HEK293 (cell line): ENCODE measurements around the gene MALAT1.
A peak's percentile ranks its signal among the peaks of the same experiment; 100 is the strongest.

ENCODE experiments used
- HOXC10 ChIP-seq: sonication (generic); formaldehyde crosslinking; IDR thresholded peaks from 2 replicates; pipeline ENCODE4 v1.8.1; 2023; ENCODE audit warnings: mild to moderate bottlenecking, missing genetic modification reagents
- KLF10 ChIP-seq: fragments of 450-650 bp; IDR thresholded peaks from 2 replicates; pipeline ENCODE4 v1.5.1; 2018; ENCODE audit warnings: missing biosample characterization, mild to moderate bottlenecking, missing genetic modification characterization
- PRDM6 ChIP-seq: fragments of 450-650 bp; formaldehyde crosslinking; IDR thresholded peaks from 2 replicates; pipeline ENCODE4 v1.5.1; 2017; ENCODE audit warnings: missing biosample characterization, missing genetic modification characterization
- SALL2 ChIP-seq: fragments of 450-650 bp; formaldehyde crosslinking; IDR thresholded peaks from 2 replicates; pipeline ENCODE4 v1.5.0; 2017; ENCODE audit warnings: missing biosample characterization, mild to moderate bottlenecking, missing genetic modification characterization, borderline replicate concordance
- SP3 ChIP-seq: fragments of 450-650 bp; formaldehyde crosslinking; IDR thresholded peaks from 2 replicates; pipeline ENCODE4 v1.5.1; 2016; ENCODE audit warnings: missing biosample characterization, missing genetic modification characterization
- ZBTB1 ChIP-seq: fragments of 450-650 bp; formaldehyde crosslinking; IDR thresholded peaks from 2 replicates; pipeline ENCODE4 v1.5.1; 2016; ENCODE audit warnings: missing biosample characterization, missing genetic modification characterization
- ZBTB11 ChIP-seq: fragments of 450-650 bp; formaldehyde crosslinking; conservative IDR thresholded peaks from 2 replicates; pipeline ENCODE4 v1.5.1; 2016; ENCODE audit warnings: low read depth, missing biosample characterization, missing genetic modification characterization
- ZBTB17 ChIP-seq: fragments of 450-650 bp; formaldehyde crosslinking; IDR thresholded peaks from 2 replicates; pipeline ENCODE4 v1.5.1; 2016; ENCODE audit warnings: missing biosample characterization, missing genetic modification characterization
- ZBTB21 ChIP-seq: fragments of 450-650 bp; formaldehyde crosslinking; IDR thresholded peaks from 2 replicates; pipeline ENCODE4 v1.5.1; 2017; ENCODE audit warnings: missing biosample characterization, missing genetic modification characterization
- ZBTB8A ChIP-seq: fragments of 450-650 bp; formaldehyde crosslinking; IDR thresholded peaks from 2 replicates; pipeline ENCODE4 v1.5.1; 2016; ENCODE audit warnings: missing biosample characterization, missing genetic modification characterization
- ZNF112 ChIP-seq: fragments of 450-650 bp; formaldehyde crosslinking; IDR thresholded peaks from 2 replicates; pipeline ENCODE4 v1.5.0; 2017; ENCODE audit warnings: missing biosample characterization, missing genetic modification characterization
- ZNF132 ChIP-seq: fragments of 450-650 bp; formaldehyde crosslinking; IDR thresholded peaks from 2 replicates; pipeline ENCODE4 v1.5.1; 2017; ENCODE audit warnings: missing biosample characterization, missing genetic modification characterization, borderline replicate concordance
- ZNF146 ChIP-seq: fragments of 450-650 bp; formaldehyde crosslinking; IDR thresholded peaks from 2 replicates; pipeline ENCODE4 v1.5.1; 2016; ENCODE audit warnings: missing biosample characterization, missing genetic modification characterization
- ZNF292 ChIP-seq: fragments of 450-650 bp; formaldehyde crosslinking; IDR thresholded peaks from 2 replicates; pipeline ENCODE4 v1.5.1; 2016; ENCODE audit warnings: low read depth, missing biosample characterization, missing genetic modification characterization, borderline replicate concordance
- ZNF311 ChIP-seq: fragments of 450-650 bp; formaldehyde crosslinking; IDR thresholded peaks from 2 replicates; pipeline ENCODE4 v1.5.1; 2017; ENCODE audit warnings: missing biosample characterization, missing genetic modification characterization, borderline replicate concordance
- ZNF362 ChIP-seq: fragments of 450-650 bp; formaldehyde crosslinking; IDR thresholded peaks from 2 replicates; pipeline ENCODE4 v1.5.1; 2016; ENCODE audit warnings: missing biosample characterization, missing genetic modification characterization
- ZNF521 ChIP-seq: fragments of 450-650 bp; formaldehyde crosslinking; IDR thresholded peaks from 2 replicates; pipeline ENCODE4 v1.5.1; 2017; ENCODE audit warnings: missing biosample characterization, mild to moderate bottlenecking, missing genetic modification characterization
- ZNF623 ChIP-seq: fragments of 450-650 bp; formaldehyde crosslinking; IDR thresholded peaks from 2 replicates; pipeline ENCODE4 v1.5.1; 2016; ENCODE audit warnings: missing biosample characterization, missing genetic modification characterization
- ZNF639 ChIP-seq: fragments of 450-650 bp; formaldehyde crosslinking; IDR thresholded peaks from 2 replicates; pipeline ENCODE4 v1.5.1; 2016; ENCODE audit warnings: missing biosample characterization, missing genetic modification characterization
- ZNF768 ChIP-seq: fragments of 450-650 bp; formaldehyde crosslinking; IDR thresholded peaks from 2 replicates; pipeline ENCODE4 v1.5.1; 2018; ENCODE audit warnings: missing biosample characterization, mild to moderate bottlenecking, missing genetic modification characterization
- ZSCAN23 ChIP-seq: fragments of 450-650 bp; formaldehyde crosslinking; IDR thresholded peaks from 2 replicates; pipeline ENCODE4 v1.5.1; 2016; ENCODE audit warnings: missing biosample characterization, missing genetic modification characterization
- TF ChIP-seq, protein P1 (sequence below): fragments of 450-650 bp; formaldehyde crosslinking; IDR thresholded peaks from 2 replicates; pipeline ENCODE4 v1.5.1; 2017; ENCODE audit warnings: missing biosample characterization, missing genetic modification characterization
- TF ChIP-seq, protein P2 (sequence below): fragments of 450-650 bp; formaldehyde crosslinking; IDR thresholded peaks from 2 replicates; pipeline ENCODE4 v1.5.1; 2016; ENCODE audit warnings: missing biosample characterization, missing genetic modification characterization
- TF ChIP-seq, protein P3 (sequence below): fragments of 450-650 bp; formaldehyde crosslinking; IDR thresholded peaks from 2 replicates; pipeline ENCODE4 v1.5.1; 2016; ENCODE audit warnings: missing biosample characterization, missing genetic modification characterization, low read depth

The MALAT1 gene

DNA sequence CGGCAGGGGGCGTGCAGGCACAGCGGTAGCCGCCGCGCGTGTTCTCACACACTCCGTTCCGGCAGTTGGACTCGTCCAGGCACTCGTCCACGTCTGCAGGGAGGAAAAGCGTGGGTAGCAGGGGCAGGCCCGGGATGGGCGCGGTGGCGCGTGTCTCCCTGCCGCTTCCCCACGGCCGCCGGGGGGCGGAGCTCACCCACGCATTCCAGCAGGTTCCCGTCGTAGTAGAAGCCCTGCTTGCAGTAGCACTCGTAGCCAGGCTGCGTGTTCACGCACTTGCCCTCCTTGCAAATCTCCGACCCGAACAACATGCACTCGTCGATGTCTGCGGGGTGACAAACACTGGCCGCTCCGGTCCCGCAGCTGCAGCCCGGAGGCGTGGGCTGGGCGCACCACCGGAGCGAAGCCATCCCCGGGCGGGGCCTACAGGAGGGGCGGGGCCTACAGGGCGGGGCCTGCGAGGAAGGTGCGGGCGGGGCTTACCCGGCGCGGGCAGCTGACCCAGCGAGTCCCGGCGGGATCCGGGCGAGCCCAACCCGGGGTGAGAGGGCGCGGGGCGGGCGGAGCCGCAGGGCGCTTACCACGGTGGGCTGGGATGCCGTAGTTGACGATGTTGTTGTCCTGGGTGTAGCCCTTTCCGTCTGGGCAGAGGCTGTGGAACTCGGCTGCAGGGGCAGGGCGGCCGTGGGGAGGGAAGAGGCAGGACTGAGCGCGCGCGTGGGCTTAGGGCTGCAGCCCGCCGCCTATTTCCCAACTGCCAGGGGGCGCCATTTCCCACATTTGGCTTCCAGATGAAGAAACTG, 41.6 kb downstream of the MALAT1 start (continued):
- TF ChIP-seq, protein P1, sequence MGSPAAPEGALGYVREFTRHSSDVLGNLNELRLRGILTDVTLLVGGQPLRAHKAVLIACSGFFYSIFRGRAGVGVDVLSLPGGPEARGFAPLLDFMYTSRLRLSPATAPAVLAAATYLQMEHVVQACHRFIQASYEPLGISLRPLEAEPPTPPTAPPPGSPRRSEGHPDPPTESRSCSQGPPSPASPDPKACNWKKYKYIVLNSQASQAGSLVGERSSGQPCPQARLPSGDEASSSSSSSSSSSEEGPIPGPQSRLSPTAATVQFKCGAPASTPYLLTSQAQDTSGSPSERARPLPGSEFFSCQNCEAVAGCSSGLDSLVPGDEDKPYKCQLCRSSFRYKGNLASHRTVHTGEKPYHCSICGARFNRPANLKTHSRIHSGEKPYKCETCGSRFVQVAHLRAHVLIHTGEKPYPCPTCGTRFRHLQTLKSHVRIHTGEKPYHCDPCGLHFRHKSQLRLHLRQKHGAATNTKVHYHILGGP (tag by site-specific recombination) = no peak
- TF ChIP-seq KLF10 = peak; percentile 29; the same call in 1 of the 2 replicates
- TF ChIP-seq ZBTB11 = peak; percentile 91
- TF ChIP-seq ZNF132 (tag by site-specific recombination) = no peak
- TF ChIP-seq HOXC10 (CRISPR knock-in tag) = no peak
- no peak for TF ChIP-seq ZNF112 (tag by site-specific recombination)
- TF ChIP-seq ZBTB8A (tag by site-specific recombination) = peak; percentile 100
- TF ChIP-seq SP3 (tag by site-specific recombination) = peak; percentile 84
- TF ChIP-seq PRDM6 (tag by site-specific recombination) = no peak
- no peak for TF ChIP-seq ZNF146 (tag by site-specific recombination)
- TF ChIP-seq ZBTB1 (tag by site-specific recombination) = no peak
- TF ChIP-seq ZNF311 = no peak
- TF ChIP-seq ZNF639 (tag by site-specific recombination) = peak; percentile 55; the same call in 1 of the 2 replicates
- TF ChIP-seq ZNF521 = no peak
- TF ChIP-seq ZNF768 (tag by site-specific recombination) = no peak
- 0 out of 2 replicates have a peak, but pooled peaks have one; percentile 41 for TF ChIP-seq ZBTB17 (tag by site-specific recombination)
- TF ChIP-seq, protein P2, sequence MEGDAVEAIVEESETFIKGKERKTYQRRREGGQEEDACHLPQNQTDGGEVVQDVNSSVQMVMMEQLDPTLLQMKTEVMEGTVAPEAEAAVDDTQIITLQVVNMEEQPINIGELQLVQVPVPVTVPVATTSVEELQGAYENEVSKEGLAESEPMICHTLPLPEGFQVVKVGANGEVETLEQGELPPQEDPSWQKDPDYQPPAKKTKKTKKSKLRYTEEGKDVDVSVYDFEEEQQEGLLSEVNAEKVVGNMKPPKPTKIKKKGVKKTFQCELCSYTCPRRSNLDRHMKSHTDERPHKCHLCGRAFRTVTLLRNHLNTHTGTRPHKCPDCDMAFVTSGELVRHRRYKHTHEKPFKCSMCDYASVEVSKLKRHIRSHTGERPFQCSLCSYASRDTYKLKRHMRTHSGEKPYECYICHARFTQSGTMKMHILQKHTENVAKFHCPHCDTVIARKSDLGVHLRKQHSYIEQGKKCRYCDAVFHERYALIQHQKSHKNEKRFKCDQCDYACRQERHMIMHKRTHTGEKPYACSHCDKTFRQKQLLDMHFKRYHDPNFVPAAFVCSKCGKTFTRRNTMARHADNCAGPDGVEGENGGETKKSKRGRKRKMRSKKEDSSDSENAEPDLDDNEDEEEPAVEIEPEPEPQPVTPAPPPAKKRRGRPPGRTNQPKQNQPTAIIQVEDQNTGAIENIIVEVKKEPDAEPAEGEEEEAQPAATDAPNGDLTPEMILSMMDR (tag by site-specific recombination) = peak; percentile 81
- TF ChIP-seq ZNF623 (tag by site-specific recombination) = no peak
- TF ChIP-seq SALL2 (tag by site-specific recombination) = no peak
- TF ChIP-seq, protein P3, sequence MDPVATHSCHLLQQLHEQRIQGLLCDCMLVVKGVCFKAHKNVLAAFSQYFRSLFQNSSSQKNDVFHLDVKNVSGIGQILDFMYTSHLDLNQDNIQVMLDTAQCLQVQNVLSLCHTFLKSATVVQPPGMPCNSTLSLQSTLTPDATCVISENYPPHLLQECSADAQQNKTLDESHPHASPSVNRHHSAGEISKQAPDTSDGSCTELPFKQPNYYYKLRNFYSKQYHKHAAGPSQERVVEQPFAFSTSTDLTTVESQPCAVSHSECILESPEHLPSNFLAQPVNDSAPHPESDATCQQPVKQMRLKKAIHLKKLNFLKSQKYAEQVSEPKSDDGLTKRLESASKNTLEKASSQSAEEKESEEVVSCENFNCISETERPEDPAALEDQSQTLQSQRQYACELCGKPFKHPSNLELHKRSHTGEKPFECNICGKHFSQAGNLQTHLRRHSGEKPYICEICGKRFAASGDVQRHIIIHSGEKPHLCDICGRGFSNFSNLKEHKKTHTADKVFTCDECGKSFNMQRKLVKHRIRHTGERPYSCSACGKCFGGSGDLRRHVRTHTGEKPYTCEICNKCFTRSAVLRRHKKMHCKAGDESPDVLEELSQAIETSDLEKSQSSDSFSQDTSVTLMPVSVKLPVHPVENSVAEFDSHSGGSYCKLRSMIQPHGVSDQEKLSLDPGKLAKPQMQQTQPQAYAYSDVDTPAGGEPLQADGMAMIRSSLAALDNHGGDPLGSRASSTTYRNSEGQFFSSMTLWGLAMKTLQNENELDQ = no peak
- no peak for TF ChIP-seq ZNF362 (tag by site-specific recombination)
- TF ChIP-seq ZBTB21 (tag by site-specific recombination) = no peak
- TF ChIP-seq ZSCAN23 = no peak
- no peak for TF ChIP-seq ZNF292 (tag by site-specific recombination)
